ENCODE results near the gene USP10. TPM values are rescaled to one million over a fixed set of nuclear protein-coding genes. Genes with fewer than 3 reads are reported as not detected.

The USP10 gene
- polyA plus RNA-seq, 2 donors = 17.1 to 25.9 TPM

GRCh38 chr16:84825896-84826557 lies 126.2 kb downstream of the USP10 start:
- H3K4me3 ChIP-seq (ENCODE audit: low read depth in 1 of 2, low read length in 2 of 2) = no peak overlapping the region
- no peaks in the 10 kb centered on the region for H3K9me3 ChIP-seq (ENCODE audit: control insufficient read depth in 2 of 2, insufficient read depth in 1 of 2, low read depth in 1 of 2, low read length in 1 of 2)
- H3K4me1 ChIP-seq (ENCODE audit: control insufficient read depth in 2 of 2, insufficient read depth in 2 of 2, low read length in 1 of 2) = peaks cover 2 to 4% of the 10 kb centered on the region in 2 donors
- 79 to 83% methylated on average over 8 of the region's 8 CpGs for WGBS, 2 donors
- H3K36me3 ChIP-seq (ENCODE audit: control insufficient read depth in 2 of 2, insufficient read depth in 2 of 2, low read length in 1 of 2) = no peaks in the 10 kb centered on the region
- no peaks in the 10 kb centered on the region for H3K27me3 ChIP-seq (ENCODE audit: control insufficient read depth in 1 of 2, insufficient read depth in 2 of 2, low read length in 2 of 2)
- H3K27ac ChIP-seq (ENCODE audit: low read depth in 2 of 2, low read length in 1 of 2) = peak overlapping the region; percentile 84 to 89

GRCh38 chr16:84826558-84826941 lies 126.8 kb downstream of the USP10 start:
- WGBS, 2 donors = 63% methylated on average over 13 of the region's 13 CpGs
- H3K36me3 ChIP-seq (ENCODE audit: control insufficient read depth in 2 of 2, insufficient read depth in 2 of 2, low read length in 1 of 2) = no peaks in the 10 kb centered on the region
- H3K9me3 ChIP-seq (ENCODE audit: control insufficient read depth in 2 of 2, insufficient read depth in 1 of 2, low read depth in 1 of 2, low read length in 1 of 2) = no peaks in the 10 kb centered on the region
- peak overlapping the region; percentile 84 to 89 for H3K27ac ChIP-seq (ENCODE audit: low read depth in 2 of 2, low read length in 1 of 2)
- no peaks in the 10 kb centered on the region for H3K4me1 ChIP-seq (ENCODE audit: control insufficient read depth in 2 of 2, insufficient read depth in 2 of 2, low read length in 1 of 2)
- no peak overlapping the region for H3K4me3 ChIP-seq (ENCODE audit: low read depth in 1 of 2, low read length in 2 of 2)
- H3K27me3 ChIP-seq (ENCODE audit: control insufficient read depth in 1 of 2, insufficient read depth in 2 of 2, low read length in 2 of 2) = no peaks in the 10 kb centered on the region

DNA sequence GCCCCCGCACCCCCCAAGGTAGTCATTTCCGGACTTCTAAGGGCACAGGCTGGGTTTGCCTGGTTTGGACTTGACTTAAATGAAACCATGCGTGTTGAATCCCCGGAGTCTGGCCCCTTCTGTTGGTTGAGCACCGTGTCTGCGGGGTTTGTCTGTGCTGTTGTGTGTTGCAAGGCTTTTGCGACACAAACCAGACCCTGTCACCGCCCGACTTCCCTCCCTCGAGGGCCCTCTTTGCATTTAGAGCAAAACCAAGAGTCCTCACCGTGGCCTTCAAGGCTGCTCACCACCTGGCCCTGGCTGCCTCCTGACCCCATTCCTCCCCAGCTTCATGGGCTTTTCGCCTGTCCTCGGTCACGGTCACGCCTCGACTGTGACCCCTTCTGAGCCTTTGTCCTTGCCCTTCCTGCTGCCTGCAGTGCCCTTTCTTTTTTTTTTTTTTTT lies 127.4 kb downstream of the USP10 start:
- WGBS, 2 donors = 61 to 73% methylated on average over 16 of the region's 16 CpGs
- Histone ChIP-seq H3K4me3 (ENCODE audit: low read depth in 1 of 2, low read length in 2 of 2) (no peak overlapping the region), H3K9me3 (ENCODE audit: control insufficient read depth in 2 of 2, insufficient read depth in 1 of 2, low read depth in 1 of 2, low read length in 1 of 2) (no peaks in the 10 kb centered on the region), H3K36me3 (ENCODE audit: control insufficient read depth in 2 of 2, insufficient read depth in 2 of 2, low read length in 1 of 2) (no peaks in the 10 kb centered on the region), H3K4me1 (ENCODE audit: control insufficient read depth in 2 of 2, insufficient read depth in 2 of 2, low read length in 1 of 2) (no peaks in the 10 kb centered on the region), H3K27ac (ENCODE audit: low read depth in 2 of 2, low read length in 1 of 2) (peak overlapping the region; percentile 84 to 90), H3K27me3 (ENCODE audit: control insufficient read depth in 1 of 2, insufficient read depth in 2 of 2, low read length in 2 of 2) (no peaks in the 10 kb centered on the region)

DNA sequence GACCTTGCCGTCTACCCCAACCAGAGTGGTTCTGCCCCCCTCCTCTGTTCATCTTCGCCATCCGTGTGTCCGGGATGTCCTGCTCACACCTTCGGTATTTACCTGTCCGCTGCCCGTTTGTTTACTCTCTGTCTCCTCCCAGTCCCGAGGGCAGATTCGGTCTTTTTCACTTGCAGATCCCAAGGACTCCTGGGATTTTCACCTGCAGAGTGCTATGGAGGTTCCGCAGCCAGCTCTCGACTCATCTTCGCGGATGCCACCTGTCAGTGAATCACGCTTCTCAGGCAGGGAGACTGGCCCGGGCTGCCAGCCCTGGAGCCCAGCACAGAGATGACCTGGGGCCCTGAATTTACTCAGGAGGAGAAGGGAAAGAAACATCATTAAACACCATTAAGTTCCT lies 128.1 kb downstream of the USP10 start:
- Histone ChIP-seq H3K27me3 (ENCODE audit: control insufficient read depth in 1 of 2, insufficient read depth in 2 of 2, low read length in 2 of 2) (no peaks in the 10 kb centered on the region), H3K4me3 (ENCODE audit: low read depth in 1 of 2, low read length in 2 of 2) (no peak overlapping the region), H3K9me3 (ENCODE audit: control insufficient read depth in 2 of 2, insufficient read depth in 1 of 2, low read depth in 1 of 2, low read length in 1 of 2) (no peaks in the 10 kb centered on the region), H3K4me1 (ENCODE audit: control insufficient read depth in 2 of 2, insufficient read depth in 2 of 2, low read length in 1 of 2) (no peaks in the 10 kb centered on the region), H3K36me3 (ENCODE audit: control insufficient read depth in 2 of 2, insufficient read depth in 2 of 2, low read length in 1 of 2) (no peaks in the 10 kb centered on the region), H3K27ac (ENCODE audit: low read depth in 2 of 2, low read length in 1 of 2) (peak overlapping the region; percentile 19 to 85)
- WGBS, 2 donors = 80% methylated on average over 15 of the region's 15 CpGs

DNA sequence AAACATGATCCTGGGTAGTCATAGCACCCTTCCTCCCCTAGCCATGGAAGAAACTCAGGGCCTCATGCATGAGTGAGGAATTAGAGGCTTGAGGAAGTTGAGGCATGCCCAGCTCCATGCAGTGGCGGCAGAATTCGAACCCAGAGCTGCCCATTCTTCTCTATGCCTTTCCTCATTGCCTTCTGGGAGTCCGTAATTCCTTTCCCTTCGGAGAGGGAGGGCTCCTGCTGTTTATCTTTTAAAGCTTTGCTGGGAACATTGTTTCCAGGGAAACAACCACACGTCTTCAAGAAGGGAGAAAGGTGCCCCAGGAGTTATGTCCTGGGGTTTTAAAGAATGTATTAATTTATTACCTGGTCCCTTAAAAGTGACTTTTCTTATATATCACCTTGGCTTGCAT lies 128.5 kb downstream of the USP10 start:
- WGBS, 2 donors = 72 to 79% methylated on average over 5 of the region's 5 CpGs
- no peaks in the 10 kb centered on the region for H3K4me1 ChIP-seq (ENCODE audit: control insufficient read depth in 2 of 2, insufficient read depth in 2 of 2, low read length in 1 of 2)

More for the DNA sequence above, 128.5 kb downstream of the USP10 start:
- H3K27ac ChIP-seq (ENCODE audit: low read depth in 2 of 2, low read length in 1 of 2) = peak overlapping the region; percentile 19 to 69
- H3K36me3 ChIP-seq (ENCODE audit: control insufficient read depth in 2 of 2, insufficient read depth in 2 of 2, low read length in 1 of 2) = no peaks in the 10 kb centered on the region
- H3K9me3 ChIP-seq (ENCODE audit: control insufficient read depth in 2 of 2, insufficient read depth in 1 of 2, low read depth in 1 of 2, low read length in 1 of 2) = no peaks in the 10 kb centered on the region
- H3K4me3 ChIP-seq (ENCODE audit: low read depth in 1 of 2, low read length in 2 of 2) = no peak overlapping the region
- H3K27me3 ChIP-seq (ENCODE audit: control insufficient read depth in 1 of 2, insufficient read depth in 2 of 2, low read length in 2 of 2) = no peaks in the 10 kb centered on the region

Other genes starting within 250 kb of the USP10 start
- gene MEAK7, start 195.3 kb upstream of the USP10 start, polyA plus RNA-seq = 10 to 100 TPM in 1 of 2 donors, 1 to 10 TPM in 1; 9.5 to 13.8 TPM
- 10 to 100 TPM in 1 of 2 donors, 1 to 10 TPM in 1; 7.2 to 16.6 TPM for gene COTL1, start 81.9 kb upstream of the USP10 start, polyA plus RNA-seq
- gene KLHL36, start 51.5 kb upstream of the USP10 start, polyA plus RNA-seq = 10 to 100 TPM; 15.9 to 16.1 TPM
- 1 to 10 TPM; 3.7 to 8.8 TPM for gene CRISPLD2, start 120.0 kb downstream of the USP10 start, polyA plus RNA-seq

Data from esophagus (tissue), 2 donors.